SK-N-SH (cell line): ENCODE data around the gene HOXB5. TPM values are rescaled to one million over a fixed set of nuclear protein-coding genes. Genes with fewer than 3 reads are reported as not detected.

Experiments
- CTCF ChIA-PET: fragments of 300-600, 350-600 bp; formaldehyde crosslinking; extraction: SDS; loops from one replicate; lab custom pipeline; 2021; lab: Yijun Ruan, JAX
- POLR2A ChIA-PET: fragments of 350-600 bp; sonication (Branson Sonifier 250); formaldehyde crosslinking; extraction: SDS; loops from one replicate; lab custom pipeline; 2020; ENCODE audit warnings: antibody characterized with exemption, inconsistent platforms; lab: Yijun Ruan, JAX
- DNase-seq: peaks from one replicate; pipeline ENCODE4 v3.0.0; 2012
- H2AFZ ChIP-seq: fragments of 200-600 bp; sonication (generic); 2 replicates; pipeline ENCODE4 v1.8.1; 2016; ENCODE audit warnings: antibody characterized with exemption, mild to moderate bottlenecking, low read depth
- H3F3A ChIP-seq: fragments of 200-600 bp; sonication (generic); replicated peaks from 2 replicates; pipeline ENCODE3; 2016; ENCODE audit warnings: antibody characterized with exemption, mild to moderate bottlenecking; ENCODE audit not compliant: insufficient read depth
- H3K27ac ChIP-seq, 2 experiments: fragments of 200-500 bp in 1 of 2; fragments of 200-600 bp in 1 of 2; sonication (Bioruptor generic) in 1 of 2; sonication (generic), shearing (Covaris generic) in 1 of 2; 2 replicates each; pipeline versions ENCODE4 v1.5.1 to v1.6.1; 2014 to 2016; ENCODE audit warnings: low read depth in 2 of 2, inconsistent platforms in 1 of 2, low read length in 1 of 2, mild to moderate bottlenecking in 1 of 2, mixed read lengths in 1 of 2
- H3K27me3 ChIP-seq: fragments of 200-600 bp; sonication (generic), shearing (Covaris generic); 2 replicates; pipeline ENCODE4 v1.6.1; 2016; ENCODE audit warnings: mixed run types; ENCODE audit not compliant: insufficient read depth
- H3K36me3 ChIP-seq, 2 experiments: fragments of 200-500 bp in 1 of 2; fragments of 200-600 bp in 1 of 2; sonication (Bioruptor generic) in 1 of 2; sonication (generic) in 1 of 2; replicated peaks in 1 of 2; 2 replicates each; pipeline versions ENCODE3 to v1.5.1; 2014 to 2016; ENCODE audit warnings: low read length in 1 of 2, mild to moderate bottlenecking in 1 of 2; ENCODE audit not compliant: insufficient read depth in 2 of 2, control insufficient read depth in 1 of 2
- H3K4me1 ChIP-seq, 2 experiments: fragments of 200-500 bp in 1 of 2; fragments of 200-600 bp in 1 of 2; sonication (Bioruptor generic) in 1 of 2; sonication (generic), shearing (Covaris generic) in 1 of 2; 2 replicates each; pipeline versions ENCODE4 v1.5.1 to v1.6.1; 2014 to 2016; ENCODE audit warnings: low read depth in 1 of 2, low read length in 1 of 2, mixed run types in 1 of 2; ENCODE audit not compliant: insufficient read depth in 2 of 2, control insufficient read depth in 1 of 2
- H3K4me2 ChIP-seq: fragments of 200-600 bp; sonication (generic), shearing (Covaris generic); 2 replicates; pipeline ENCODE4 v1.6.1; 2017; ENCODE audit warnings: mixed run types
- H3K4me3 ChIP-seq, 2 experiments: fragments of 200-500 bp in 1 of 2; fragments of 200-600 bp in 1 of 2; sonication (Bioruptor generic) in 1 of 2; sonication (generic), shearing (Covaris generic) in 1 of 2; 2 replicates each; pipeline versions ENCODE4 v1.5.1 to v1.8.1; 2014 to 2016; ENCODE audit warnings: low read depth in 2 of 2, inconsistent platforms in 1 of 2, low read length in 1 of 2, mild to moderate bottlenecking in 1 of 2, mixed read lengths in 1 of 2, moderate library complexity in 1 of 2
- H3K79me2 ChIP-seq: fragments of 200-600 bp; sonication (generic); 2 replicates; pipeline ENCODE4 v1.8.1; 2017; ENCODE audit warnings: mild to moderate bottlenecking; ENCODE audit not compliant: insufficient read depth
- H3K9ac ChIP-seq: fragments of 200-600 bp; sonication (generic); 2 replicates; pipeline ENCODE4 v1.6.1; 2017; ENCODE audit warnings: mixed run types
- H3K9me2 ChIP-seq: fragments of 200-600 bp; sonication (generic); 2 replicates; pipeline ENCODE4 v1.6.1; 2017; ENCODE audit warnings: mixed run types
- H3K9me3 ChIP-seq: fragments of 200-600 bp; sonication (generic); 2 replicates; pipeline ENCODE4 v1.6.1; 2017; ENCODE audit warnings: mixed run types, mild to moderate bottlenecking, moderate library complexity
- H4K20me1 ChIP-seq: fragments of 200-600 bp; sonication (generic); 2 replicates; pipeline ENCODE4 v1.6.1; 2017; ENCODE audit warnings: mild to moderate bottlenecking, mixed run types; ENCODE audit not compliant: insufficient read depth
- CHD2 ChIP-seq: fragments of 150-350 bp; IDR thresholded peaks from 2 replicates; pipeline ENCODE4 v1.6.1; 2018; ENCODE audit warnings: low read length; ENCODE audit not compliant: partially characterized antibody
- EZH2phosphoT487 ChIP-seq: fragments of 200-600 bp; sonication (generic); IDR thresholded peaks from 2 replicates; pipeline ENCODE4 v1.6.1; 2017; ENCODE audit warnings: low read depth, mixed run types, mild to moderate bottlenecking, antibody characterized with exemption, moderate library complexity, borderline replicate concordance
- GABPA ChIP-seq: IDR thresholded peaks from 2 replicates; pipeline ENCODE4 v1.4.0; 2012; ENCODE audit warnings: low read depth, mild to moderate bottlenecking
- JUND ChIP-seq: IDR thresholded peaks from 2 replicates; pipeline ENCODE4 v1.4.0; 2012
- NFIC ChIP-seq: IDR thresholded peaks from 2 replicates; pipeline ENCODE4 v1.4.0; 2012; ENCODE audit warnings: borderline replicate concordance
- NRF1 ChIP-seq: IDR thresholded peaks from 2 replicates; pipeline ENCODE4 v1.6.1; 2012; ENCODE audit warnings: low read depth, mild to moderate bottlenecking, low read length
- RAD21 ChIP-seq: IDR thresholded peaks from 2 replicates; pipeline ENCODE4 v1.6.1; 2012; ENCODE audit warnings: mild to moderate bottlenecking, low read length
- RFX5 ChIP-seq: IDR thresholded peaks from 2 replicates; pipeline ENCODE4 v1.6.1; 2012; ENCODE audit warnings: mild to moderate bottlenecking, improper control_type of control experiment, low read length
- SMC3 ChIP-seq: IDR thresholded peaks from 2 replicates; pipeline ENCODE4 v1.6.1; 2012; ENCODE audit warnings: low read depth, low read length, improper control_type of control experiment
- TAF1 ChIP-seq: IDR thresholded peaks from 2 replicates; pipeline ENCODE4 v1.6.1; 2012; ENCODE audit warnings: low read depth, mild to moderate bottlenecking, low read length, moderate library complexity, borderline replicate concordance
- TCF12 ChIP-seq: IDR thresholded peaks from 2 replicates; pipeline ENCODE4 v1.4.0; 2012
- YY1 ChIP-seq: IDR thresholded peaks from 2 replicates; pipeline ENCODE4 v1.4.0; 2012; ENCODE audit warnings: low read depth, mild to moderate bottlenecking
- WGBS: methylation state at CpG from one replicate; pipeline ENCODE4 v1.1.6; 2017; ENCODE audit warnings: low lambda C conversion rate; 5-methylcytosine and 5-hydroxymethylcytosine counted together
- polyA plus RNA-seq, 3 experiments: library from polyadenylated mRNA; depleted of rRNA; stranded (reverse); fragments of >200 nt; gene quantifications; 2 replicates each; pipeline ENCODE4 v1.2.3, GENCODE V29; 2012
- TF ChIP-seq, protein P1 (sequence below): fragments of 150-350 bp; IDR thresholded peaks from 2 replicates; pipeline ENCODE4 v1.6.1; 2017; ENCODE audit warnings: antibody characterized with exemption, low read length, low read depth, borderline replicate concordance
- TF ChIP-seq, protein P2 (sequence below): IDR thresholded peaks from 2 replicates; pipeline ENCODE4 v1.4.0; 2012; ENCODE audit warnings: low read depth
- TF ChIP-seq, protein P3 (sequence below): fragments of 150-350 bp; IDR thresholded peaks from 2 replicates; pipeline ENCODE4 v1.6.1; 2016; ENCODE audit warnings: mild to moderate bottlenecking, low read depth, low read length
- TF ChIP-seq, protein P4 (sequence below): fragments of 200-600 bp; sonication (generic); IDR thresholded peaks from 2 replicates; pipeline ENCODE4 v1.6.1; 2017; ENCODE audit warnings: antibody characterized with exemption, mild to moderate bottlenecking, moderate library complexity
- TF ChIP-seq, protein P5 (sequence below): IDR thresholded peaks from 2 replicates; pipeline ENCODE4 v1.4.0; 2012; ENCODE audit warnings: low read depth, borderline replicate concordance

HOXB5 gene
- polyA plus RNA-seq, 1 of the 3 experiments (the other 2 are of a cell fraction): not detected

DNA sequence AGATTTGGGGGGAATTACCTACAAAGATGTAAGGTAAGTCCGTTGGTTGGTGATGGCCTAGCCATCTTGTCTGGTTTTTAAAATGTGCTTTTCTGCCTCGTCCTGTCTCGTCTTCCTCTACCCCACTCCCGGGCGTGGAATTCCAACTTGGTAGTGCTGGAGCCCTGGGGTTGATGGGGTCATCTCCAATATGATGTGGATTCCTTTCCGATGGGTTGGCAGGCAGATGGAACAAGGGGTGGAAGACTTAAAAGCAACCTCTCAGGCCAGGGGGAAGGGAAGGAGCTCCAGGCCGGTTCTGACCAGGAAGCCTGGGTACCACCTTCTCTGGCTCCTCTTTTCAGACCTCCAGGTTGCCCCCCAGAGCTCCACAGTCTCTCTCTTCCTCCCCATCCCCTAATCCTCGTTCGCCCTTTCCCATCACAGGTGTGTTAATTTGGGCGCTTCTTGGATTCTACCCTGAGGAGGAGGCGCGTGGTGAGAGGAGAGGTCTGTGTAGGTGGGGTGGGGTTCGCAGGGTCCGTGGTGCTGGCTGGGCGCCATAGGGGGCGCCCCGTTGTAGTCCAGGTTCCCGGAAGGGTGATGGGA, 43.6 kb downstream of the HOXB5 start (continued):
- TF ChIP-seq, protein P1, sequence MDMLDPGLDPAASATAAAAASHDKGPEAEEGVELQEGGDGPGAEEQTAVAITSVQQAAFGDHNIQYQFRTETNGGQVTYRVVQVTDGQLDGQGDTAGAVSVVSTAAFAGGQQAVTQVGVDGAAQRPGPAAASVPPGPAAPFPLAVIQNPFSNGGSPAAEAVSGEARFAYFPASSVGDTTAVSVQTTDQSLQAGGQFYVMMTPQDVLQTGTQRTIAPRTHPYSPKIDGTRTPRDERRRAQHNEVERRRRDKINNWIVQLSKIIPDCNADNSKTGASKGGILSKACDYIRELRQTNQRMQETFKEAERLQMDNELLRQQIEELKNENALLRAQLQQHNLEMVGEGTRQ: no peak
- TF ChIP-seq GABPA: no peak
- no peak for TF ChIP-seq SMC3
- TF ChIP-seq, protein P2, sequence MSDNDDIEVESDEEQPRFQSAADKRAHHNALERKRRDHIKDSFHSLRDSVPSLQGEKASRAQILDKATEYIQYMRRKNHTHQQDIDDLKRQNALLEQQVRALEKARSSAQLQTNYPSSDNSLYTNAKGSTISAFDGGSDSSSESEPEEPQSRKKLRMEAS: no peak
- TF ChIP-seq TCF12: no peak
- no peak for TF ChIP-seq RAD21
- TF ChIP-seq, protein P3, sequence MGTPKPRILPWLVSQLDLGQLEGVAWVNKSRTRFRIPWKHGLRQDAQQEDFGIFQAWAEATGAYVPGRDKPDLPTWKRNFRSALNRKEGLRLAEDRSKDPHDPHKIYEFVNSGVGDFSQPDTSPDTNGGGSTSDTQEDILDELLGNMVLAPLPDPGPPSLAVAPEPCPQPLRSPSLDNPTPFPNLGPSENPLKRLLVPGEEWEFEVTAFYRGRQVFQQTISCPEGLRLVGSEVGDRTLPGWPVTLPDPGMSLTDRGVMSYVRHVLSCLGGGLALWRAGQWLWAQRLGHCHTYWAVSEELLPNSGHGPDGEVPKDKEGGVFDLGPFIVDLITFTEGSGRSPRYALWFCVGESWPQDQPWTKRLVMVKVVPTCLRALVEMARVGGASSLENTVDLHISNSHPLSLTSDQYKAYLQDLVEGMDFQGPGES: no peak
- no peak for TF ChIP-seq TAF1

DNA sequence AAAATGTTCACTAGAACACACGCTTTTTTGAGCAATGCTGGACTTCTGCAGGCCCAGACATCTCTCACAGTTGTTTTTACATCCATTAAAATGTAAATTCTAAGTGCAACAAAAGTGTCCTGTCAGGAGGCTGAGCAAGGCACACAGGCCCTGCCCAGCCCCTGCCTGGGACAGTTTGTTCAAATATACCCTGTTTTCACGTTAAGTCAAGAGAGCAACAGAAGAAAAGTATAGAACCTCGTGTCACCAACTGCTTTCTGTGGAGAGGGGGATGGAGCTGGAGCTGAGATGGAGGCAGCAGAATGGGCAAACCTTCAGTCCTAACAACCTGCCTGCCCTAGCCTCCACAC, 44.3 kb downstream of the HOXB5 start:
- no peaks in the 10 kb centered on the region for H3K9me3 ChIP-seq
- H3K79me2 ChIP-seq: no peaks in the 10 kb centered on the region
- peaks cover 95% of the 10 kb centered on the region for H3K27me3 ChIP-seq
- H3K4me2 ChIP-seq: no peak overlapping the region
- 12% methylated on average over 3 of the region's 3 CpGs for WGBS
- no peaks in the 10 kb centered on the region for H3K36me3 ChIP-seq
- CTCF ChIA-PET: interaction anchor here (1.6 kb wide), 1 partner anchor 92 kb away, joined by 4 read pairs; no protein-coding TSS in a partner anchor
- H3K4me3 ChIP-seq: no peak overlapping the region
- POLR2A ChIA-PET: no interaction called here
- H3K9me2 ChIP-seq: no peaks in the 10 kb centered on the region
- no peak overlapping the region for H2AFZ ChIP-seq
- H3K4me1 ChIP-seq: no peaks in the 10 kb centered on the region
- H3F3A ChIP-seq: peaks cover 4% of the 10 kb centered on the region
- no peak overlapping the region for H3K9ac ChIP-seq
- no peak overlapping the region for H3K27ac ChIP-seq
- no peak for DNase-seq
- H4K20me1 ChIP-seq: no peaks in the 10 kb centered on the region; the same call in 1 of the 2 replicates
- TF ChIP-seq TAF1 (no peak), JUND (no peak), EZH2phosphoT487 (no peak), NRF1 (no peak), RFX5 (no peak), YY1 (no peak), NFIC (no peak), CHD2 (no peak), TCF12 (no peak), RAD21 (no peak)
- TF ChIP-seq, protein P4, sequence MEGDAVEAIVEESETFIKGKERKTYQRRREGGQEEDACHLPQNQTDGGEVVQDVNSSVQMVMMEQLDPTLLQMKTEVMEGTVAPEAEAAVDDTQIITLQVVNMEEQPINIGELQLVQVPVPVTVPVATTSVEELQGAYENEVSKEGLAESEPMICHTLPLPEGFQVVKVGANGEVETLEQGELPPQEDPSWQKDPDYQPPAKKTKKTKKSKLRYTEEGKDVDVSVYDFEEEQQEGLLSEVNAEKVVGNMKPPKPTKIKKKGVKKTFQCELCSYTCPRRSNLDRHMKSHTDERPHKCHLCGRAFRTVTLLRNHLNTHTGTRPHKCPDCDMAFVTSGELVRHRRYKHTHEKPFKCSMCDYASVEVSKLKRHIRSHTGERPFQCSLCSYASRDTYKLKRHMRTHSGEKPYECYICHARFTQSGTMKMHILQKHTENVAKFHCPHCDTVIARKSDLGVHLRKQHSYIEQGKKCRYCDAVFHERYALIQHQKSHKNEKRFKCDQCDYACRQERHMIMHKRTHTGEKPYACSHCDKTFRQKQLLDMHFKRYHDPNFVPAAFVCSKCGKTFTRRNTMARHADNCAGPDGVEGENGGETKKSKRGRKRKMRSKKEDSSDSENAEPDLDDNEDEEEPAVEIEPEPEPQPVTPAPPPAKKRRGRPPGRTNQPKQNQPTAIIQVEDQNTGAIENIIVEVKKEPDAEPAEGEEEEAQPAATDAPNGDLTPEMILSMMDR: no peak
- TF ChIP-seq, protein P1: no peak
- TF ChIP-seq, protein P5, sequence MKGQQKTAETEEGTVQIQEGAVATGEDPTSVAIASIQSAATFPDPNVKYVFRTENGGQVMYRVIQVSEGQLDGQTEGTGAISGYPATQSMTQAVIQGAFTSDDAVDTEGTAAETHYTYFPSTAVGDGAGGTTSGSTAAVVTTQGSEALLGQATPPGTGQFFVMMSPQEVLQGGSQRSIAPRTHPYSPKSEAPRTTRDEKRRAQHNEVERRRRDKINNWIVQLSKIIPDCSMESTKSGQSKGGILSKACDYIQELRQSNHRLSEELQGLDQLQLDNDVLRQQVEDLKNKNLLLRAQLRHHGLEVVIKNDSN: no peak
- TF ChIP-seq, all 33 proteins: peak for 0
